Putamen (tissue), 1 donor: ENCODE measurements around the gene OR8B3.
A peak's percentile ranks its signal among the peaks of the same experiment; 100 is the strongest.
"Not testable (repeated sequence)": the region's sequence is repeated elsewhere in the genome, so short reads cannot be mapped to it uniquely, and the experiment has no call there.

Experiments used
- DNase-seq: peaks from one replicate; pipeline ENCODE4 v3.0.0-alpha.2; 2016; ENCODE audit warnings: low spot score

Gene OR8B3

DNA sequence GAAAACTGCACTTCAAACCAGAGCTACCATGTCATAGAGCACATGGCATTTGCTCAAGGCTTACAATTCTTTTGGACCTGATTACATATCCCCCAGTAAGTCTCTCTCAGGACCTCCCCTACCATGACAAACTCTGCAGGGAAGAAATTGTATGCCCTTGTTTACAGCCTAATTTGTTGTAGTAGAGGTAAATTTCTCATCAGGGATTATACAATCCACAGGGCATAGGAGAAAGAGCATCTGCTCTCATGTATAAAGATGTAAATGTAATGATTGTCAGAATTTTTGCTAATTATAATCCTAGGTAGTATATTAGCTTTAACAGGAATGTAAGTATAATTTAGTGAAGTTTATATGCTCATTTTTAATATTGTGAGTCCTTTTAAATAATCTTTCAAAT, at the start of gene OR8B3:
Gene OR8B3 (minus strand): TSS at position 101 of the 400 bp plus-strand sequence. CDS start 1,673 bp downstream, outside the sequence.
- no peak for DNase-seq

- no peak for DNase-seq
These were observed 48.1 kb upstream of the OR8B3 start for GRCh38 chr11:124446916-124447315.

DNA sequence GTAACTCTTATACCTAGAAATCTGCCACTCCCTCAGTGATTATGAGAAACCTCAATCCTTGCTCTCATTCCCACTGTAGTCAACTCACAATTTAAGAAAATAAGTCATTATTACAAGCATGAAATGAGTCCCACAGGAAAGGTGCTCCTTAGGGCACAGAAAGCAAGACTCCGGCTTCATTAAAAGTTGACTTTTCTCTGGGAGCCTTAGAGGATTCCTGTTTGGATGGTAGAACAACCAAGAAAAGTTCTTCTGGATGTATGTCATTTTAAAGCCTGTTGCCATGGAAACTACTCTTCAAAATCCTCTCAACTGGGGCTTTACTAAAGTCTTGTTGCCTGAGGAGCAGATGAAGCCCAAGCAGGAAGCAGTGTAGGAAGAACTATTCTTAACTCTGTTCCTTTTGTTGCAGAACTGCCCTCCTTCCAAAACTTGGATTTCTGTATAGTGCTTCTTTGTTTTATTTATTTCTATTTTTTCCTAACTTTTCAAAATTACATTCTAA, 46.9 kb upstream of the OR8B3 start, which contains the start of gene OR8B8:
Gene OR8B8 (minus strand): TSS at position 51 of the 505 bp plus-strand sequence. CDS start 4,611 bp downstream, outside the sequence.
- DNase-seq, result no peak

DNA sequence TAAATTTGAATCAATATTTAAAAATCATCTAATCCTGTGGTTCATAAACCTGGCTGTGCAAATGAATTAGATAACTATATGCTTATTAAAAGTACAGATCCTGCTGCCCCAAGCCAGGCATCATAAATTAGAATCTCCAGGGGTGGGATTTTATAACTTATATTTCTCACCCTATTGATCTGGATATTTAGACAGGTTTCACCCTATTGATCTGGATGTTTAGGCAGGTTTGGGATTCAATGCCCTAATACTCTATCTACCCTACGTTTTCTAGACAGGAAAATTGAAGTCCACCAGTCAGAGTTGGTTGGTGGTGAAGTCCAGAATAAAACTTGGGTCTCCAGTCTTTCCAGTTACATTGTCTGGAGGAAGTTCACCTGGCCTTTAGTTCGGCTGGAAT, 44.0 kb upstream of the OR8B3 start:
- no peak for DNase-seq

- no peak for DNase-seq
These were observed 43.6 kb upstream of the OR8B3 start for GRCh38 chr11:124442442-124442841.

GRCh38 chr11:124441519-124441918, 42.7 kb upstream of the OR8B3 start:
- no peak for DNase-seq

GRCh38 chr11:124441081-124441480, 42.3 kb upstream of the OR8B3 start:
- DNase-seq, result no peak

- DNase-seq, result no peak
These were observed 41.8 kb upstream of the OR8B3 start for GRCh38 chr11:124440608-124441007.

- no peak for DNase-seq
These were observed 35.9 kb upstream of the OR8B3 start for GRCh38 chr11:124434699-124435098.

GRCh38 chr11:124429599-124429998, 30.8 kb upstream of the OR8B3 start:
- no peak for DNase-seq

- no peak for DNase-seq
These were observed 25.6 kb upstream of the OR8B3 start, which contains the start of gene OR8B4 for GRCh38 chr11:124424384-124424921. Gene OR8B4, minus strand, starts transcription at chr11:124424871. Its CDS starts 0 bp downstream, at chr11:124424871.

DNA sequence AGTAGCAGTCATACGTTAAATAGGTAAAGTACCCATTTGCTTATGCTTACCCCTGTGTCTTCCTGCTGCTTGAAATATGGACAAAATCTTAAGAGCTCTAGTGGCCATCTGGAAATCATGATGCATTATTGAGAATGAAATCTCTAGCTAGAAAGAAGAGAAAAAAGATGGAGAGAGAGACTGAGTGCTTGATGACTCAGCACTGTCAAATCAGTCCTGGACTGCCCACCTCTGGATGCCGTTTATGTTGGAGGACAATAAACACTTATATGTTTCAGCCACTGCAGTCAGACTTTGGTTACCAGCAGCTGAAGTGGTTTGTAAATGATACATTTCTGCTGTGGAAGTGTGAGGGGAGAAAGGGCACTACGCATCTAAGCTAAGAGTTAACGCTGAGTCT, 22.2 kb upstream of the OR8B3 start:
- no peak for DNase-seq

- no peak for DNase-seq
These were observed 16.6 kb upstream of the OR8B3 start for GRCh38 chr11:124415356-124415923.

- DNase-seq, result no peak
These were observed 11.1 kb upstream of the OR8B3 start for GRCh38 chr11:124409906-124410305.

DNA sequence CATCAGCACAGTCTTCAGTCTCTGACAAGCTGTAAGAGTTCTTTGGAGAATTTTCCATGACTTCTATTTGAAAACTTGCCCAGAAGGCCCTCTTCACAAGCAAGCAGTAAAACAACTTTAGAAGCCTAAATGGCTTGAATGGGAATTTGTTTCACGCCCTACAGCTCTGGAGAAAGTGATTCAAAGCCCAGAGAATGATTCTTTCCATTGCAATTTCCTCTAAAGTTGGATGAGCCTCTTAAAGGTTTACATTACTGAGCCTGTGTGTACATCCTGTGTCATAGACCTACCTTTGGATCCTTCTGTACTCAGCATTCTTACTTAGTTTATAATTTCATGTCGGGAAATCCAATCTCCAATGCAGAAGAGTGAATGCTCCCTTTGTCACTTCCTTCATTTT, 6.8 kb upstream of the OR8B3 start:
- no peak for DNase-seq

DNA sequence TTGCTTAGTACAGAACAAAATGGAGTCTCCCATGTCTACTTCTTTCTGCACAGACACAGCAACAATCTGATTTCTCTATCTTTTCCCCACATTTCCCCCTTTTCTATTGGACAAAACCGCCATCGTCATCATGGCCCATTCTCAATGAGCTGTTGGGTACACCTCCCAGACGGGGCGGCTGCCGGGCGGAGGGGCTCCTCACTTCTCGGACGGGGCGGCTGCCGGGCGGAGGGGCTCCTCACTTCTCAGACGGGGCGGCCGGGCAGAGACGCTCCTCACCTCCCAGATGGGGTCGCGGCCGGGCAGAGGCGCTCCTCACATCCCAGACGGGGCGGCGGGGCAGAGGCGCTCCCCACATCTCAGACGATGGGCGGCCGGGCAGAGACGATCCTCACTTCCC, 4.4 kb upstream of the OR8B3 start:
- DNase-seq, result not testable (repeated sequence)

DNA sequence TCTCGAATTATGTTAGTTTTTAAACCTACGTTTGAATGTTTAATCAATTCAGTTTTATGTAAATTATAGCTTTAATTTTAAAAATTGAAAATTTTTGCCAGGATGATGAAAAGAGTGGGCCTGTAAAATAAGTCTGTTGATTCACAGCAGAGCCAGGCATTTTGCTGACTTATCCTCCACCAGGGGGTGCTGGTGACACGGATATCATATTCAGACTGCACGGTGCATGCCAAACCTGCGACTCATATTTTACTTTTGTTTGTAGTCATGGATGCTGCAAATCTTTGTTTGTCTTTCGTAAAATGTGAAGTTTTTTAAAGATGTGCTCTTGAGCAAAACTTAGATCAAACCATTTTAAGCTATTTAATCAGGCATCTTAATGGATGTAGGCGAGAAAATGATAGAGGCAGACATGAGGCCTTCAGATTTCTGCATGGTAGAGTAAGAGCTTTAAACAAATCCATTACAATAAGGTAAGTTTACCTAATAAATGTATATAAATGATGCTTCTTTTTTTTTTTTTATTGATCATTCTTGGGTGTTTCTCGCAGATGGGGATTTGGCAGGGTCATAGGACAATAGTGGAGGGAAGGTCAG, 3.6 kb upstream of the OR8B3 start:
- peak; percentile 42 for DNase-seq

DNA sequence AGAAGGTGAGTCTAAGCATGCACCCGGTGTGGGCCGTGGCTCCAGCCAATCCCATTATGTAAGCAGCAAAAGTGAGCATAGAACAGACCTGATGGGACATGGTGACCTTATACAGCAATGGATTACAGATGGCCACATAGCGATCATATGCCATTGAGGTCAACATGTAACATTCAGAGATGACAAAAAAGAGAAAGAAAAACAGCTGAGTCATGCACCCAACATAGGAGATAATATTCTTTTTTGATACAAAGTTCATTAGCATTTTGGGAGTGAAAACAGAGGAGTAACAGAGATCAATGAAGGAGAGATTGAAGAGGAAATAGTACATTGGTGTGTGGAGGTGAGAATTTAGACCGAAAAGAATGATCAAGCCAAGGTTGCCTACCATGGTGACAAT, 2.0 kb downstream of the OR8B3 start:
- not testable (repeated sequence) for DNase-seq

GRCh38 chr11:124394408-124394807, 4.4 kb downstream of the OR8B3 start:
- no peak for DNase-seq

GRCh38 chr11:124384399-124384798, 14.4 kb downstream of the OR8B3 start, which contains the start of gene OR8B2:
Gene OR8B2, minus strand, starts transcription at chr11:124384499. Its CDS starts 1,156 bp downstream, at chr11:124383343.
- DNase-seq, result no peak

- not testable (repeated sequence) for DNase-seq
These were observed 16.0 kb downstream of the OR8B3 start for GRCh38 chr11:124382857-124383256.

DNA sequence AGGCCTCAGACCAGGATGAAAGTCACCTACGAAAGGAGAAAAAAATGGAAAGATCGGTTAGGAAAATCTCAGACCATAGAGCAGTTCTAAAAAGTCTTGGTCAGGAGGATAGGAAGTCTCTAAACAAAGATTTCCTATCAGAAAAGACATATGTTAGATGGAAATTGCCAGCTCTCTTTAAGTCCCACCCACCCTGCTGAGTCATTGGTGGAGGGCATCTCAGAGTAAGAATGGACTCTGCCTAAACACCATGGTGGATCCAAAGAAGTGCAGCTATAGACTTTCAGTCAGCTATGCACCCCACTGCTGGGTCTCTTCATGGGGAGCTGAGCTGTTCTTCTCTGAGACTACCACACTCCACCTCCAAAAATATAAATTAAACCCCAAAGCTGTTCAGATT, 18.2 kb downstream of the OR8B3 start:
- DNase-seq, result no peak

GRCh38 chr11:124376280-124376679, 22.5 kb downstream of the OR8B3 start:
- DNase-seq, result no peak
